NCI-H2081 (cell line): ENCODE data around the gene ABT1.

Experiments used
- DNase-seq, 2 experiments: peaks; one replicate each; lab custom pipeline; 2025; lab: John Stamatoyannopoulos, UW

The ABT1 gene

DNA sequence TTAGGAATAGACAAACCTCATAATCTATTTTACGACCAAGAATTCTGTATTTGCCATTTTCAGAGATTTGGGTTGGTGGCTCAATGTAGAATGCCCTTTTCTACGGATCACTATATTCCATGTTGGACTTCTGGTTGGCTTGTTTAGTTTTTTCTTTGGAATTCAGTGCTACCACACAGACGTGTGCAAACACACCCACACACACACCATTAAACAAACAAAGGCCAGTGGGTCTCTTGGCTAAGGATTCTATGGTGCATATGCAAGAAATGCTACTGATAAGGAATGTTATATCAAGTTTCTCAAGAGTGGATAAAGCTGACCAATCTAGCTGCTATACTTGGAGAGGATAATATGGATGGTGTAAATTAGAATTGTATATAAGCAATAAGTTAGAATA lies 8.0 kb downstream of the ABT1 start:
- no peak for DNase-seq

DNA sequence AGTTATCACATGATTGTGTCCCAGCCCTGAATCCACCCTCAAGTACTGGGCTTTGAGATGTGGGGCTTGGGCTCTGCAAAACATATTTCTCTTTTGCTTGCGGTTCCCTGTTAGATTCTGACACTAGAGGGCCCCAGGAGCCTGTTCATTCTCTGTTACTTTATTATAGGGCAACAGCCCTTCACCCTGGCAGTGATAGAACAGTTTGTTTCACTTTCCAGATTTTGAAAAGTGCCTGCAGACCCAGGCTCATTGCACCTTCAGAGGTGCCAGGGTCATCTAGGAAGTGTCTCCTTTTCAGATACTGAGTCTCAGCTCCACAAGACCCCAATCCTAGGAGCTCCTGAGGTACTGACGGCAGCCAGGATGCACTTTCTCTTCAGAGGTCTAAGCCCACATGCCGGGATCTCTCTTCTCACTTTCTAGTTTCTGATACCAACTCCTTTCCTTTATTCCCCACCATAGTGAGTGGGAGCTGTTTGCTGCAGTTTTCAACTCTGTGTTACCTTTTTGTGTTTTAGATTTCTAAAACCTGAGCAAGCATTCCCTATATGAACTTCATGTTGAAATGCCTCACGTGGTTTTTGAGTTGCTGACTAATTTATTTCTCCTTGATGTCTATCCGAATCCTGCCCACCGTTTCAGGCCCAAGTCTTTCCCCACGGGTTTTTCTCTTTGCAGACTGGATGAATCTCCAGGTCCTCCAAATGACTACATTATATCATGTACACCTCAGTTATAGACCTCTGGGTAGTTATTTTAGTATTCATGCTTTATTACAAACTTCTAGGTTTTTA lies 10.9 kb downstream of the ABT1 start:
- DNase-seq = peak; percentile 72 to 83

- no peak for DNase-seq
Measured at GRCh38 chr6:26609463-26609862, 12.7 kb downstream of the ABT1 start.

DNA sequence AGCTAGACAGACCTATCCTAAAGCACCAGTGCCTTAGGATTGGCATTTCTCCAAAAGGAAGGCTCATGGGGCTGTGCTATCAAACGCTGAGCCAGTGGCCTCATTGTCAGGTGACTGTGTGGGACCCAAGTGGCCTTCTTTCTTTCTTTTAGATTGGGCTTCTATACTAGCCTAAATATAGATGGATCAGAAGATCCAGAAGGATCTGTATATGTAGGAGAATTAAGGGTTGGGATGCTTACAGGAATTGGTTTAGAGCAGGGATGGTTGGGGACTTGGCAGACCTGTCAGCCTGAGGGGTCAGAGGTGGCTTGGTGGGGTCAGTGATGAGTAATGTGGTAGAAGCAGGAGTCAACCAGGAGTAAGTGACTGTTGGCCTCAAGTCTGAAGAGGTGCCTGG lies 14.8 kb downstream of the ABT1 start:
- no peak for DNase-seq

DNA sequence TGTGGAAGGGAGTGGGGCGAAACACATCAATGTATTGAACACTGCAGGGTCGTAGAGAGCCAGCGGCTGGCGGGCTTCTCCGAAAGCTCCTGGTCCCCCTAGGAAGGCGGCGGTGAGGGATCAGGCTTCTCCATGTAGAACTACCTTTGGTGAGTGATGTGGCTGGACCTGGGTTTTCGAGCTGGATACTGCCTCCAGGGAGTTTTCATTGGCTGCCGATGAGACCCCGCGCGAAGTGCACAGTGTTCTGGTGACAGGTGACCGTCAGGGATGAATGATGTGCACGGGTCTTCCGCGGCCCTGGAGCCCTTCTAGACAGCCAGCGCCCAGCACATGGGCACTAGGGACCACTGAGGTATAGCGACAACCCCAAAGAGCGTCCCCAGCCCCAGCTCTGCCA lies 16.4 kb downstream of the ABT1 start:
- no peak for DNase-seq

GRCh38 chr6:26613689-26614683 lies 17.2 kb downstream of the ABT1 start:
- DNase-seq = no peak

GRCh38 chr6:26623339-26623859 lies 26.6 kb downstream of the ABT1 start:
- no peak for DNase-seq

DNA sequence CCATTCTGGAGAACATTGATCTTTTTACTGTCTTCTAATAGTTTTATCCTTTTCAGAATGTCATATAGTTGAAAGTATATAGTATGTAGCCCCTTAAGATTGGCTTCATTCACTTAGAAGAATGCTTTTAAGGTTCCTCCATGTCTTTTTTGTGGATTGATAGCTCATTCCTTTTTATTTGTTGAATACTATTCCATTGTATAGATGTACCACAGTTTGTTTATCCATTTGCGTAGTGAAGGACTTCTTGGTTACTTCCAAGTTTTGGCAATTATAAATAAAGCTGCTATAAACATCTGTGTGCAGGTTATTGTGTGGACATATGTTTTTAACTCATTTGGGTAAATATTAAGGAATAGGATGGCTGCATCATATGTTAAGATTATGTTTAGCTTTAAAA lies 27.8 kb downstream of the ABT1 start:
- no peak for DNase-seq

DNA sequence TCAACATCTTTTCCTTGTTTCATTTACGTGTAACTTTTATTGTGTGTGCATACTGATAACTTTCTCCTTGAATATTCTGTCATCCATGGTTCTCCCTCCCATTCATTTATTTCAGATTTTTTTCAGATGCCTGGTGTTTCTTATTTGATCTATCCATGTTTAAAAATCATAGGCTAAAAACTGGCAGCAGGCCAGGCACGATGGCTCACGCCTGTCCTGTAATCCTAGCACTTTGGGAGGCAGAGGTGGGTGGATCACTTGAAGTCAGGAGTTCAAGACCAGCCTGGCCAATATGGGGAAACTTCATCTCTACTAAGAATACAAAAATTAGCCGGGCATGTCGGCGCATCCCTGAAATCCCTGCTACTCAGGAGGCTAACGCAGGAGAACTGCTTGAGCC lies 31.1 kb downstream of the ABT1 start:
- no peak for DNase-seq

- no peak for DNase-seq
Measured at GRCh38 chr6:26629359-26629758, 32.6 kb downstream of the ABT1 start.

DNA sequence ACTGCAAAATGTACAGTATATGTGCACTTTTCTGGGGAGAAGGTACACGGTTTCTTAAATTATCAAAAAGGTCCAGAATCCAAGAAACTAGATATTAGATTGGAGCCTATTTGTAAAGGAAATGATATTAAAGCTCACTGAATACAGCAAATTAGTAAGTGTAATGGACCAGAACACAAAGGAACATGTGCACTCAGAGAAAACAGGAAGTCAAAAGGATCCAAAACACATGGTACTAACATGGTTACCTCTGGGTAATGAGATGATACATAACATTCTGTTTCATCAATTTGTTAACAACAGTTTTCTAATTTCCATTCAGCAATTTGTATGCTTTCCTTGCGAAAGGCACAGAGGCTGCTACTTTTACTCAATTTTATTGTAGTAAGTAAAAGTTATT lies 44.1 kb downstream of the ABT1 start:
- no peak for DNase-seq

DNA sequence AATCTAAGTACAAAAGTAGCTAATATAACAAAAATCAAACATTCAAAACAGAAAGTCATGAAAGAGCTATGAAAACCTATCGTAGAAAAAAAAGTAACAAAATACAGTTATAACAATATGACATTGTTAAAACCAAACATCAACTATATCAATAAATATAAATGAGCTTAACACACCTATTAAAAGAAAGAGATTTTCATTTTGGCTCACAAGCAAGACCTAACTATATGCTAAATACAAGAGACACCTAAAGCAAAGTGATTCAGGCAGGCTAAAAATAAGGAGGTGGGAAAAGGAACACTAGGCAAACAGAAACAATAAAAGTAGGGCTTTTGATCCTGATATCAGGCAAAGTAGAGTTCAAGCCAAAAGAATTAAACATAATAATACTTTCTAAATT lies 49.3 kb downstream of the ABT1 start:
- no peak for DNase-seq
